ENCODE data around the gene KIT. TPM values are rescaled to one million over a fixed set of nuclear protein-coding genes. Genes with fewer than 3 reads are reported as not detected.

KIT gene
- total and polyA plus RNA-seq, 2 experiments from 2014 or later: 2.7 to 4.1 TPM

- Histone ChIP-seq H2AFZ (no peak overlapping the region), H3K4me3 (no peak overlapping the region), H3K36me3 (replicated peaks; ENCODE audit: insufficient read depth, low read depth) (no peaks in the 10 kb centered on the region), H3K27me3 (no peaks in the 10 kb centered on the region), H3K9me3 (ENCODE audit: low read depth) (no peaks in the 10 kb centered on the region), H3K27ac (no peak overlapping the region), H3K79me2 (no peaks in the 10 kb centered on the region), H3K4me2 (no peak overlapping the region), H3K4me1 (ENCODE audit: insufficient read depth) (no peaks in the 10 kb centered on the region), H4K20me1 (ENCODE audit: insufficient read depth, poor library complexity, severe bottlenecking) (no peaks in the 10 kb centered on the region), H3K9me2 (replicated peaks; ENCODE audit: insufficient read depth) (no peaks in the 10 kb centered on the region)
- no peak for DNase-seq (ENCODE audit: low spot score)
- TF ChIP-seq, protein P1, sequence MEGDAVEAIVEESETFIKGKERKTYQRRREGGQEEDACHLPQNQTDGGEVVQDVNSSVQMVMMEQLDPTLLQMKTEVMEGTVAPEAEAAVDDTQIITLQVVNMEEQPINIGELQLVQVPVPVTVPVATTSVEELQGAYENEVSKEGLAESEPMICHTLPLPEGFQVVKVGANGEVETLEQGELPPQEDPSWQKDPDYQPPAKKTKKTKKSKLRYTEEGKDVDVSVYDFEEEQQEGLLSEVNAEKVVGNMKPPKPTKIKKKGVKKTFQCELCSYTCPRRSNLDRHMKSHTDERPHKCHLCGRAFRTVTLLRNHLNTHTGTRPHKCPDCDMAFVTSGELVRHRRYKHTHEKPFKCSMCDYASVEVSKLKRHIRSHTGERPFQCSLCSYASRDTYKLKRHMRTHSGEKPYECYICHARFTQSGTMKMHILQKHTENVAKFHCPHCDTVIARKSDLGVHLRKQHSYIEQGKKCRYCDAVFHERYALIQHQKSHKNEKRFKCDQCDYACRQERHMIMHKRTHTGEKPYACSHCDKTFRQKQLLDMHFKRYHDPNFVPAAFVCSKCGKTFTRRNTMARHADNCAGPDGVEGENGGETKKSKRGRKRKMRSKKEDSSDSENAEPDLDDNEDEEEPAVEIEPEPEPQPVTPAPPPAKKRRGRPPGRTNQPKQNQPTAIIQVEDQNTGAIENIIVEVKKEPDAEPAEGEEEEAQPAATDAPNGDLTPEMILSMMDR (IDR thresholded peaks at IDR 0.05; ENCODE audit: poor library complexity): no peak
- TF ChIP-seq EZH2phosphoT487 (IDR thresholded peaks at IDR 0.05; ENCODE audit: low read depth, severe bottlenecking, unreplicated experiment) (no peak), EZH2 (IDR thresholded peaks at IDR 0.05; ENCODE audit: borderline replicate concordance) (no peak)
- 44% methylated on average over 4 of the region's 4 CpGs for WGBS (ENCODE audit: low lambda C conversion rate, missing lambda C conversion rate)
These were observed 124.0 kb downstream of the KIT start for GRCh38 chr4:54781756-54782155.

DNA sequence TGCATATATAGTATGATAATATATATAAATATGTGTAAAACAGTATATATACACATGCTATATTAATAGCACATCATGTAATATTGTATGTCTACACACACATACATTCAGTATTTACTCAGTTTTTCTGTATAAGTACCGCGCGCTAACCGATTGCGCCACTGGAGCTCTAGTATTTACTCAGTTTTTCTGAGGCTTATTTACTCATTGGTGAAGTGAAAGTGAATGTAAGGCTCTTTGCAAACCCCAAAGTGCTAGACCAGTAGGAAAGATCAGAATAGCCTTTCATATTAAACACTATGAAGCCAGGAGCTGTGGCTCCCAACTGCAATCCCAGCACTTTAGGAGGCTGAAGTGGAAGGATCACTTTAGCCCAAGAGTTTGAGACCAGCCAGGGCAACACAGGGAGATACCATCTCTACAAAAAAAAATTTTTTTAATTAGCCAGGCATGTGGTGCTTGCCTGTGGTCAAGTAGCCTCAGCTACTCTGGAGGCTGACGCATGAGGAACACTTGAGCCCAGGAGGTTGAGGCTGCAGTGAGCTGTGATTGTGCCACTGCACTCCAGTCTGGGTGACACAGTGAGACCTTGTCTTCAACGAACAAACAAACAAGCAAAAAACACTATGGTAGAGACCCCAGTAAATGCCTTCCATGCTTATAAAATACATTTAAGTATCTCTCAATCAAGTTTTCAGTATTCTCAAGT is 125.8 kb downstream of the KIT start:
- Histone ChIP-seq H3K79me2 (no peaks in the 10 kb centered on the region), H3K27ac (no peak overlapping the region), H3K4me1 (ENCODE audit: insufficient read depth) (no peaks in the 10 kb centered on the region), H3K9me2 (replicated peaks; ENCODE audit: insufficient read depth) (no peaks in the 10 kb centered on the region), H3K9me3 (ENCODE audit: low read depth) (no peaks in the 10 kb centered on the region), H3K27me3 (no peaks in the 10 kb centered on the region), H3K4me2 (no peak overlapping the region), H2AFZ (no peak overlapping the region), H3K36me3 (replicated peaks; ENCODE audit: insufficient read depth, low read depth) (no peaks in the 10 kb centered on the region), H4K20me1 (ENCODE audit: insufficient read depth, poor library complexity, severe bottlenecking) (no peaks in the 10 kb centered on the region), H3K4me3 (no peak overlapping the region)
- WGBS (ENCODE audit: low lambda C conversion rate, missing lambda C conversion rate): 91% methylated on average over 7 of the region's 7 CpGs
- no peak for DNase-seq (ENCODE audit: low spot score)
- no peak for TF ChIP-seq EZH2phosphoT487 (IDR thresholded peaks at IDR 0.05; ENCODE audit: low read depth, severe bottlenecking, unreplicated experiment)
- TF ChIP-seq, protein P1 (IDR thresholded peaks at IDR 0.05; ENCODE audit: poor library complexity): no peak
- no peak for TF ChIP-seq EZH2 (IDR thresholded peaks at IDR 0.05; ENCODE audit: borderline replicate concordance)

- Histone ChIP-seq H3K27ac (no peak overlapping the region), H3K9me3 (ENCODE audit: low read depth) (no peaks in the 10 kb centered on the region), H3K4me1 (ENCODE audit: insufficient read depth) (no peaks in the 10 kb centered on the region), H3K36me3 (replicated peaks; ENCODE audit: insufficient read depth, low read depth) (no peaks in the 10 kb centered on the region), H3K9me2 (replicated peaks; ENCODE audit: insufficient read depth) (no peaks in the 10 kb centered on the region), H4K20me1 (ENCODE audit: insufficient read depth, poor library complexity, severe bottlenecking) (no peaks in the 10 kb centered on the region), H3K4me3 (no peak overlapping the region), H2AFZ (no peak overlapping the region), H3K4me2 (no peak overlapping the region), H3K27me3 (no peaks in the 10 kb centered on the region), H3K79me2 (no peaks in the 10 kb centered on the region)
- TF ChIP-seq EZH2phosphoT487 (IDR thresholded peaks at IDR 0.05; ENCODE audit: low read depth, severe bottlenecking, unreplicated experiment) (no peak), EZH2 (IDR thresholded peaks at IDR 0.05; ENCODE audit: borderline replicate concordance) (no peak)
- TF ChIP-seq, protein P1 (IDR thresholded peaks at IDR 0.05; ENCODE audit: poor library complexity): no peak
- DNase-seq (ENCODE audit: low spot score): peak; percentile 13
- WGBS (ENCODE audit: low lambda C conversion rate, missing lambda C conversion rate): 77% methylated on average over 14 of the region's 14 CpGs
These were observed 126.5 kb downstream of the KIT start for GRCh38 chr4:54784161-54784671.
